Endothelial cell of hepatic sinusoid (primary cell): ENCODE data around the gene FLRT1.

ENCODE experiments used
- in situ Hi-C: cut with HindIII; loops from 2 replicates; pipeline ENCODE4 v1.10.0; 2017; ENCODE audit warnings: low sequenced_read_pairs

The FLRT1 gene

GRCh38 chr11:64035576-64035975, at the start of gene FLRT1:
FLRT1 (plus strand) TSS chr11:64035931; CDS start chr11:64116268, 80,337 bp downstream.
- in situ Hi-C loops, result no loop called here

GRCh38 chr11:63986156-63986931, 49.4 kb upstream of the FLRT1 start, which contains the start of gene OTUB1:
OTUB1 (plus strand) TSS chr11:63986438; CDS start chr11:63986457, 19 bp downstream.
- in situ Hi-C loops, result no loop called here

- in situ Hi-C loops, result no loop called here
Observed at GRCh38 chr11:63986932-63987513, 48.7 kb upstream of the FLRT1 start.

- in situ Hi-C loops, result no loop called here
Observed at GRCh38 chr11:63991558-63991957, 44.2 kb upstream of the FLRT1 start.

GRCh38 chr11:63993100-63993499, 42.6 kb upstream of the FLRT1 start:
- in situ Hi-C loops, result no loop called here

- in situ Hi-C loops, result no loop called here
Observed at GRCh38 chr11:63993993-63994392, 41.7 kb upstream of the FLRT1 start.

- in situ Hi-C loops, result no loop called here
Observed at GRCh38 chr11:63996512-63996911, 39.2 kb upstream of the FLRT1 start.

- in situ Hi-C loops, result no loop called here
Observed at GRCh38 chr11:63997104-63997700, 38.5 kb upstream of the FLRT1 start.

- in situ Hi-C loops, result no loop called here
Observed at GRCh38 chr11:63997801-63998337, 37.9 kb upstream of the FLRT1 start.

GRCh38 chr11:63998558-63999348, 37.0 kb upstream of the FLRT1 start:
- in situ Hi-C loops, result no loop called here

GRCh38 chr11:63999349-64000025, 36.2 kb upstream of the FLRT1 start:
- in situ Hi-C loops, result loop anchor here (5.0 kb wide), 1 partner anchor 93 kb away; no protein-coding TSS in a partner anchor

GRCh38 chr11:64000026-64000739, 35.5 kb upstream of the FLRT1 start:
- in situ Hi-C loops, result loop anchor here (5.0 kb wide), 1 partner anchor 92 kb away; no protein-coding TSS in a partner anchor

GRCh38 chr11:64000740-64001483, 34.8 kb upstream of the FLRT1 start:
- in situ Hi-C loops, result loop anchor here (5.0 kb wide), 1 partner anchor 91 kb away; no protein-coding TSS in a partner anchor

- in situ Hi-C loops, result loop anchor here (5.0 kb wide), 1 partner anchor 91 kb away; no protein-coding TSS in a partner anchor
Observed at GRCh38 chr11:64001484-64002420, 34.0 kb upstream of the FLRT1 start.

GRCh38 chr11:64003807-64004589, 31.7 kb upstream of the FLRT1 start:
- in situ Hi-C loops, result loop anchor here (5.0 kb wide), 1 partner anchor 88 kb away; no protein-coding TSS in a partner anchor

GRCh38 chr11:64004590-64004984, 31.1 kb upstream of the FLRT1 start:
- in situ Hi-C loops, result loop anchor here (5.0 kb wide), 1 partner anchor 88 kb away; no protein-coding TSS in a partner anchor

- in situ Hi-C loops, result loop anchor here (5.0 kb wide), 3 partner anchors 53 to 157 kb away; no protein-coding TSS in a partner anchor
Observed at GRCh38 chr11:64005691-64006090, 30.0 kb upstream of the FLRT1 start.
